T-helper 1 cell (primary cell): ENCODE data around the gene OBSL1.

Source experiments
- DNase-seq, 5 donors: peaks; one replicate each; pipeline ENCODE4 v3.0.0-alpha.2; 2012 to 2020

Gene OBSL1

GRCh38 chr2:219511547-219512325, 59.6 kb downstream of the OBSL1 start:
- DNase-seq = no peak

- DNase-seq = no peak
Observed at GRCh38 chr2:219510512-219511135, 60.7 kb downstream of the OBSL1 start.

GRCh38 chr2:219509780-219510511, 61.4 kb downstream of the OBSL1 start:
- peak in 4 of 5 donors; percentile 34 to 40 (median 36) for DNase-seq

- no peak for DNase-seq
Observed at GRCh38 chr2:219508971-219509779, 62.2 kb downstream of the OBSL1 start.

- DNase-seq = no peak
Observed at GRCh38 chr2:219508444-219508734, 63.0 kb downstream of the OBSL1 start.

GRCh38 chr2:219507581-219508443, 63.5 kb downstream of the OBSL1 start:
- DNase-seq = no peak

GRCh38 chr2:219506802-219507526, 64.4 kb downstream of the OBSL1 start:
- DNase-seq = no peak

- no peak for DNase-seq
Observed at GRCh38 chr2:219506153-219506801, 65.1 kb downstream of the OBSL1 start.

GRCh38 chr2:219505585-219505984, 65.8 kb downstream of the OBSL1 start:
- DNase-seq = no peak

GRCh38 chr2:219502618-219503017, 68.7 kb downstream of the OBSL1 start:
- no peak for DNase-seq

- no peak for DNase-seq
Observed at GRCh38 chr2:219501849-219502248, 69.5 kb downstream of the OBSL1 start.
